Bronchial epithelial cell (primary cell): Measurements from ENCODE around the gene GPR61. TPM values are rescaled to one million over a fixed set of nuclear protein-coding genes. Genes with fewer than 3 reads are reported as not detected.

Experiments
- DNase-seq: peaks from one replicate; pipeline ENCODE4 v3.0.0-alpha.2; 2010; ENCODE audit warnings: low read depth
- FAIRE-seq: peaks from 2 replicates; lab custom pipeline; 2011; peaks lifted over from hg19 to GRCh38; lab: Jason Lieb, UNC
- H3K27me3 ChIP-seq: 2 replicates; pipeline ENCODE4 v1.5.1; 2011; ENCODE audit warnings: low read length; ENCODE audit not compliant: control insufficient read depth, insufficient read depth
- H3K36me3 ChIP-seq: 2 replicates; pipeline ENCODE4 v1.5.1; 2011; ENCODE audit warnings: low read length; ENCODE audit not compliant: control insufficient read depth, insufficient read depth
- H3K4me3 ChIP-seq: 2 replicates; pipeline ENCODE4 v1.5.1; 2011; ENCODE audit warnings: mild to moderate bottlenecking, low read depth, low read length, control low read depth
- total RNA-seq: library from RNA; depleted of rRNA; stranded (reverse); fragments of >200 nt; gene quantifications from 2 replicates; pipeline ENCODE4 v1.2.1, GENCODE V29; 2014
- TF ChIP-seq, protein P1 (sequence below): IDR thresholded peaks from 2 replicates; pipeline ENCODE4 v1.5.1; 2011; ENCODE audit warnings: mild to moderate bottlenecking, moderate library complexity, low read length, control low read depth, inconsistent platforms; ENCODE audit not compliant: insufficient read depth, severe bottlenecking

Gene GPR61
- total RNA-seq, 1 donor from 2014 or later = not detected

DNA sequence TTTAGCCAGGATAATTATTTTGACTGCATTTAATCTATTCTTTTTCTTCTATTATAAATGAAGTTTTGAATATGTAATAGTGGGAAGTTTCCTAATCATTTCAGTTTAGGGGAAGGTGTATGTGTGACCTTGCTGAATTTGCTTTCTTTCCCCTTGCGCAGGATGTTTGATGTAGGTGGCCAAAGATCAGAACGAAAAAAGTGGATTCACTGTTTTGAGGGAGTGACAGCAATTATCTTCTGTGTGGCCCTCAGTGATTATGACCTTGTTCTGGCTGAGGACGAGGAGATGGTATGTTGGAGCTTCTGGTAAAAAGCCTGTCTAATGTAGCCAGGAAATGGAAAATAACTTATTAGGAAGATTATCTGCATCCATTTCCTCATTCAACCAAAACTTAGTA, 46.4 kb downstream of the GPR61 start:
- no peaks in the 10 kb centered on the region for H3K27me3 ChIP-seq
- peaks cover 8% of the 10 kb centered on the region for H3K36me3 ChIP-seq
- DNase-seq (no peak), FAIRE-seq (no peak)
- no peak overlapping the region for H3K4me3 ChIP-seq
- TF ChIP-seq, protein P1, sequence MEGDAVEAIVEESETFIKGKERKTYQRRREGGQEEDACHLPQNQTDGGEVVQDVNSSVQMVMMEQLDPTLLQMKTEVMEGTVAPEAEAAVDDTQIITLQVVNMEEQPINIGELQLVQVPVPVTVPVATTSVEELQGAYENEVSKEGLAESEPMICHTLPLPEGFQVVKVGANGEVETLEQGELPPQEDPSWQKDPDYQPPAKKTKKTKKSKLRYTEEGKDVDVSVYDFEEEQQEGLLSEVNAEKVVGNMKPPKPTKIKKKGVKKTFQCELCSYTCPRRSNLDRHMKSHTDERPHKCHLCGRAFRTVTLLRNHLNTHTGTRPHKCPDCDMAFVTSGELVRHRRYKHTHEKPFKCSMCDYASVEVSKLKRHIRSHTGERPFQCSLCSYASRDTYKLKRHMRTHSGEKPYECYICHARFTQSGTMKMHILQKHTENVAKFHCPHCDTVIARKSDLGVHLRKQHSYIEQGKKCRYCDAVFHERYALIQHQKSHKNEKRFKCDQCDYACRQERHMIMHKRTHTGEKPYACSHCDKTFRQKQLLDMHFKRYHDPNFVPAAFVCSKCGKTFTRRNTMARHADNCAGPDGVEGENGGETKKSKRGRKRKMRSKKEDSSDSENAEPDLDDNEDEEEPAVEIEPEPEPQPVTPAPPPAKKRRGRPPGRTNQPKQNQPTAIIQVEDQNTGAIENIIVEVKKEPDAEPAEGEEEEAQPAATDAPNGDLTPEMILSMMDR = no peak

DNA sequence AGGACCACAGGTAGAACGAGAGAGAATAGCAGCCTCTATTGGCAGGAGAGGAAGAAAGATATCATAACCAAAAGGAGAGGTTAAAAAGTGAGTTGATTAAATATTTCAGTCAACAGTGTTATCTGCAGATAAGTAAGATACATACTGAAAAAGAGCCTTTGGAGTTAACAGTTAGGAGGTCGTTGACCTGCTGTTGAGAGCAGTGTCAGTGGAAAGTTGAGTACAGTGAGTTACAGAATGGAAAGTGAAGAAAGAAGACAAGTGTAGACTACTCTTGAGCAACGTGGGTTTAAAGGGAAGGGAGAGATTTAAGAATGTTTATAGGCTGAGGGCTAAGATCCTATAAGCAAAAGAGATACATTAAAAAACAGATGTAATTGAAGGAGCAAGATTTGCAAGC, 49.5 kb downstream of the GPR61 start:
- no peak for DNase-seq
- peaks cover 6% of the 10 kb centered on the region for H3K36me3 ChIP-seq
- no peak for FAIRE-seq
- TF ChIP-seq, protein P1 = no peak
- no peak overlapping the region for H3K4me3 ChIP-seq
- H3K27me3 ChIP-seq = no peaks in the 10 kb centered on the region

DNA sequence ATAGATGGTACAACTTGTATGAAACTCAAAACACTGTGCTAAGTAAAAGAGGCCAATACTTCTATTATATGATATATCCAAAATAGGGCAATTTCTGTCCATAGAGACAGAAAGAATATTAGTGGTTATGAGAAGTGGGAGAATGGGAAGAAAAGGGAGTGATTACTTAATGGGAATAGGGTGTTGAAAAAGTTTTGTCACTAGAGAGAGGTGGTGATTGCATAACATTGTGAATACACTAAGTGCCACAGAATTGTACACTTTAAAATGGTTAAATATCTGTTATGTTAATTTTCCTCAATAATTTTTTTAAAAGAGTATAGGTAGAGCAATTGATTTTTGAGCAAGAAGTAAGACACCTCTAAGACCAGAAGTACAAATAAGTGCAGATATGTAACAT, 50.0 kb downstream of the GPR61 start:
- FAIRE-seq = no peak
- Histone ChIP-seq H3K36me3 (peaks cover 6% of the 10 kb centered on the region), H3K27me3 (no peaks in the 10 kb centered on the region), H3K4me3 (no peak overlapping the region)
- DNase-seq = no peak
- TF ChIP-seq, protein P1 = no peak

DNA sequence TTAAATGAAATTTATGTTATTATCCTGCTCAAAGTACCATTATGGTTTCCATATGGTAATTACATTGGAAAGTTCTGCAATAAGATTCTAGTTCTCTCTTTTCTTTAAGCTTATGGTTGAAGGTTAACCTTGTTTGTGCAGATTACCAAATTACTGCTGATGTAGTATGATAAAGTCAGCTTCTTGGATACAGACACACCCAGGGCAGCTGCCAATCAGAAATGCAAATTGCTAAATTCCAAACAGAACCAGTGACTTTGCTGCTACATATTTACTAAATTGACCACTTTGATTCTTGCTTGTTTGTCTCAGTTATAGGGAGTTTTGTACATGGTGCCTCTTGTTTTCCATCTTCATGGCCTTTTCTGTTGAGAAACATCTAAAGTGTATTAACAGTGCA, 53.2 kb downstream of the GPR61 start:
- DNase-seq = no peak

DNA sequence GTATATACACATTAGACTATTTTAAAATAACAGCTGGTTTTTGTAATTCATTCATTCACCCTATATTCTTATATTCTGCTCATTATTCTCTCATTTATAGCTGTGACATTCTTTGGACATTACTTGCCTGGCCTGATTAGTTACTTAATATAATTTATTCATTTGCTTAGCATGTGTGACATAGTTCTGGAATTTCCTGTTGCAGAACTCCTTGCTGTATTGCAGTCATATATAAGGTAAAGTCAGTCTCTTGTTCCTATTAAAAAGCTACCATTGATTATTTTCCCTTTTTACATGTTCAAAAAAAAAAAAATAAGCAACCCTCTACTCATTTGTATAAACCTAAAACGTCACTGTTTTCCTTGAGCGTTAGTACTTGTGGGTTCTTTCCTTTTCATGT, 55.9 kb downstream of the GPR61 start:
- FAIRE-seq = no peak
- Histone ChIP-seq H3K4me3 (no peak overlapping the region), H3K27me3 (no peaks in the 10 kb centered on the region), H3K36me3 (peaks cover 4% of the 10 kb centered on the region)
- DNase-seq = peak; percentile 86
- TF ChIP-seq, protein P1 = no peak

More for the DNA sequence above, 53.2 kb downstream of the GPR61 start:
- Histone ChIP-seq H3K4me3 (no peak overlapping the region), H3K36me3 (peaks cover 1% of the 10 kb centered on the region), H3K27me3 (no peaks in the 10 kb centered on the region)
- FAIRE-seq = no peak
- TF ChIP-seq, protein P1 = no peak

Other genes with a start within 250 kb of the GPR61 start
- gene MYBPHL, start 232.9 kb upstream of the GPR61 start, total RNA-seq = 0.26 TPM in 1 of 2 replicates, not detected in the other
- gene SORT1, start 142.0 kb upstream of the GPR61 start, total RNA-seq = 7.9 and 31.1 TPM in 2 replicates
- gene PSMA5, start 113.4 kb upstream of the GPR61 start, total RNA-seq = 31.0 and 42.9 TPM in 2 replicates
- not detected in 2 replicates for gene SYPL2, start 73.3 kb upstream of the GPR61 start, total RNA-seq
- 0.64 and 1.3 TPM in 2 replicates for gene ATXN7L2, start 56.0 kb upstream of the GPR61 start, total RNA-seq
- 5.0 and 8.1 TPM in 2 replicates for gene CYB561D1, start 45.8 kb upstream of the GPR61 start, total RNA-seq
- gene AMIGO1, start 30.1 kb upstream of the GPR61 start, total RNA-seq = 0.13 and 0.26 TPM in 2 replicates
- 18.7 and 21.6 TPM in 2 replicates for gene GNAI3, start 8.7 kb downstream of the GPR61 start, total RNA-seq
- gene GNAT2, start 79.7 kb downstream of the GPR61 start, total RNA-seq = 0.26 TPM in 1 of 2 replicates, not detected in the other
- 14.8 and 21.9 TPM in 2 replicates for gene AMPD2, start 80.0 kb downstream of the GPR61 start, total RNA-seq
- gene GSTM4, start 116.2 kb downstream of the GPR61 start, total RNA-seq = 0.53 and 1.9 TPM in 2 replicates
- gene GSTM2, start 128.2 kb downstream of the GPR61 start, total RNA-seq = 0.26 TPM in 2 replicates
- 0.90 and 2.6 TPM in 2 replicates for gene GSTM1, start 147.9 kb downstream of the GPR61 start, total RNA-seq
- gene GSTM5, start 172.4 kb downstream of the GPR61 start, total RNA-seq = not detected in 2 replicates
- gene GSTM3, start 201.2 kb downstream of the GPR61 start, total RNA-seq = 4.7 TPM in 2 replicates
- gene EPS8L3, start 224.1 kb downstream of the GPR61 start, total RNA-seq = not detected in 2 replicates